HepG2 (cell line): Measurements from ENCODE around the gene GP1BA. TPM values are rescaled to one million over a fixed set of nuclear protein-coding genes. Genes with fewer than 3 reads are reported as not detected.

Experiments
- NR2F6 ChIP-seq, 2 experiments: IDR thresholded peaks; 2 replicates each; pipeline ENCODE4 v1.6.1; 2016; ENCODE audit warnings: antibody characterized with exemption in 1 of 2, mild to moderate bottlenecking in 1 of 2
- POGK ChIP-seq: sonication (generic); formaldehyde crosslinking; conservative IDR thresholded peaks from 2 replicates; pipeline ENCODE4 v1.8.0; 2022; ENCODE audit warnings: mild to moderate bottlenecking, moderate library complexity, missing genetic modification reagents
- RXRB ChIP-seq: IDR thresholded peaks from 2 replicates; pipeline ENCODE4 v1.6.1; 2016; ENCODE audit warnings: borderline replicate concordance, missing genetic modification reagents, missing compliant biosample characterization
- TCF7 ChIP-seq: sonication (generic); IDR thresholded peaks from 2 replicates; pipeline ENCODE4 v1.6.1; 2016; ENCODE audit warnings: antibody characterized with exemption, low read depth
- ZBTB46 ChIP-seq: sonication (generic); formaldehyde crosslinking; IDR thresholded peaks from 2 replicates; pipeline ENCODE4 v1.4.0; 2020; ENCODE audit warnings: mild to moderate bottlenecking, missing genetic modification reagents, borderline replicate concordance
- ZFP90 ChIP-seq: sonication (generic); formaldehyde crosslinking; IDR thresholded peaks from 2 replicates; pipeline ENCODE4 v1.8.0; 2022; ENCODE audit warnings: missing genetic modification reagents, mild to moderate bottlenecking, inconsistent platforms, borderline replicate concordance
- ZNF318 ChIP-seq: sonication (generic); formaldehyde crosslinking; IDR thresholded peaks from 2 replicates; pipeline ENCODE4 v1.4.0; 2020; ENCODE audit warnings: mild to moderate bottlenecking, missing genetic modification reagents
- polyA plus RNA-seq, 8 experiments: library from polyadenylated mRNA; depleted of rRNA in 3 of 8; stranded (reverse) in 7 of 8; unstranded in 1 of 8; fragments of >200 nt; fragmentation: Illumina TruSeq in 4 of 8; extraction: Trizol in 4 of 8; gene quantifications; 2 replicates each; pipeline versions ENCODE4 v1.2.1 to v1.2.3, GENCODE V29; 2011 to 2016; ENCODE audit warnings: low read depth in 4 of 8, missing spikeins in 1 of 8, mixed read lengths in 1 of 8; ENCODE audit not compliant: insufficient read depth in 1 of 8
- total RNA-seq, 5 experiments: library from RNA; depleted of rRNA; stranded (reverse); fragments of >200 nt; fragmentation: Illumina TruSeq; extraction: Trizol; gene quantifications; 2 replicates each; pipeline ENCODE4 v1.2.3, GENCODE V29; 2016; ENCODE audit warnings: low read depth in 1 of 5
- TF ChIP-seq, protein P1 (sequence below): sonication (generic); formaldehyde crosslinking; IDR thresholded peaks from 2 replicates; pipeline ENCODE4 v1.4.0; 2020; ENCODE audit warnings: mild to moderate bottlenecking, missing genetic modification reagents, borderline replicate concordance
- TF ChIP-seq, protein P2 (sequence below): sonication (generic); formaldehyde crosslinking; IDR thresholded peaks from 2 replicates; pipeline ENCODE4 v1.8.0; 2023; ENCODE audit warnings: mild to moderate bottlenecking, missing genetic modification reagents

The GP1BA gene
- total and polyA plus RNA-seq, 2 of the 13 experiments (the other 11 are each of a cell fraction or from before 2014, with no cell fraction given): not detected

DNA sequence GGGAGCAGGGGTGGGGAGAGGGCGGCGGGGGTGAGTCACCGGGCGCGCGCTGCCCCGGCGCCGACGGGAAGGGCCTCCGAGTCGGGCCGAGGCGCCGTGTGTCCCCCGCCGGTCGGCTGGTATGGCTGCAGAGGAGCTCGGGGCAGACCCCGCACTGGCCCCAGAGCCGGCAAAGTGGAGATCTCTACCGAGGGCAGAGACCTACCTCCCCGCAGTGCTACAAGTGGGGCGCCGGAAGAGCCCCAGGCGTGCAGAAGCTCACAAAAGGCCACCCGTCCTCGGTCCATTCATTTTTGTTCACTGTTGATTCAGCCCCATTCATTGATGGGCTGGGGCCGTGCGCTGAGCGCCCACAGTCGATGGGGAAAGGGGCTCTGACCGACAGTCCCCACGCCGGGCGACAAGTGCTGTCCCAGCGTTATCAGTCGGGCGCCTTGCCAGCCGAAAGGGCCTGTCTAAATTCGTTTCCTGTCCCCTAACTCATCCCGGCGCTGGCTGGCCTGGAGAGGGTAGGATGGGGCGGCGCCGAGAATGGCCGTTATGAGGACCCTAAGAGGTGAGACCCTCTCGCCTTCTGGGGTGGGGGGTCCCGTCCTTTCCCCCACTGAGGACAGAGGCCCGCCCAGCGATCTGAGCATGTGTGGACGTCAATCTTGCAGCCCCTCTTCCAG is 18.1 kb downstream of the GP1BA start (continued):
- TF ChIP-seq POGK: no peak; the same call in 1 of the 2 replicates
- TF ChIP-seq ZFP90 (CRISPR knock-in tag): no peak
- no peak for TF ChIP-seq TCF7
- no peak for TF ChIP-seq ZNF318 (CRISPR knock-in tag)
- TF ChIP-seq, protein P1, sequence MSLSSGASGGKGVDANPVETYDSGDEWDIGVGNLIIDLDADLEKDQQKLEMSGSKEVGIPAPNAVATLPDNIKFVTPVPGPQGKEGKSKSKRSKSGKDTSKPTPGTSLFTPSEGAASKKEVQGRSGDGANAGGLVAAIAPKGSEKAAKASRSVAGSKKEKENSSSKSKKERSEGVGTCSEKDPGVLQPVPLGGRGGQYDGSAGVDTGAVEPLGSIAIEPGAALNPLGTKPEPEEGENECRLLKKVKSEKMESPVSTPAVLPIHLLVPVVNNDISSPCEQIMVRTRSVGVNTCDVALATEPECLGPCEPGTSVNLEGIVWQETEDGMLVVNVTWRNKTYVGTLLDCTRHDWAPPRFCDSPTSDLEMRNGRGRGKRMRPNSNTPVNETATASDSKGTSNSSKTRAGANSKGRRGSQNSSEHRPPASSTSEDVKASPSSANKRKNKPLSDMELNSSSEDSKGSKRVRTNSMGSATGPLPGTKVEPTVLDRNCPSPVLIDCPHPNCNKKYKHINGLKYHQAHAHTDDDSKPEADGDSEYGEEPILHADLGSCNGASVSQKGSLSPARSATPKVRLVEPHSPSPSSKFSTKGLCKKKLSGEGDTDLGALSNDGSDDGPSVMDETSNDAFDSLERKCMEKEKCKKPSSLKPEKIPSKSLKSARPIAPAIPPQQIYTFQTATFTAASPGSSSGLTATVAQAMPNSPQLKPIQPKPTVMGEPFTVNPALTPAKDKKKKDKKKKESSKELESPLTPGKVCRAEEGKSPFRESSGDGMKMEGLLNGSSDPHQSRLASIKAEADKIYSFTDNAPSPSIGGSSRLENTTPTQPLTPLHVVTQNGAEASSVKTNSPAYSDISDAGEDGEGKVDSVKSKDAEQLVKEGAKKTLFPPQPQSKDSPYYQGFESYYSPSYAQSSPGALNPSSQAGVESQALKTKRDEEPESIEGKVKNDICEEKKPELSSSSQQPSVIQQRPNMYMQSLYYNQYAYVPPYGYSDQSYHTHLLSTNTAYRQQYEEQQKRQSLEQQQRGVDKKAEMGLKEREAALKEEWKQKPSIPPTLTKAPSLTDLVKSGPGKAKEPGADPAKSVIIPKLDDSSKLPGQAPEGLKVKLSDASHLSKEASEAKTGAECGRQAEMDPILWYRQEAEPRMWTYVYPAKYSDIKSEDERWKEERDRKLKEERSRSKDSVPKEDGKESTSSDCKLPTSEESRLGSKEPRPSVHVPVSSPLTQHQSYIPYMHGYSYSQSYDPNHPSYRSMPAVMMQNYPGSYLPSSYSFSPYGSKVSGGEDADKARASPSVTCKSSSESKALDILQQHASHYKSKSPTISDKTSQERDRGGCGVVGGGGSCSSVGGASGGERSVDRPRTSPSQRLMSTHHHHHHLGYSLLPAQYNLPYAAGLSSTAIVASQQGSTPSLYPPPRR (CRISPR knock-in tag): no peak
- no peak for TF ChIP-seq NR2F6 (IDR thresholded peaks at IDR 0.05)
- no peak for TF ChIP-seq NR2F6 (CRISPR knock-in tag; IDR thresholded peaks at IDR 0.05)
- TF ChIP-seq, protein P2, sequence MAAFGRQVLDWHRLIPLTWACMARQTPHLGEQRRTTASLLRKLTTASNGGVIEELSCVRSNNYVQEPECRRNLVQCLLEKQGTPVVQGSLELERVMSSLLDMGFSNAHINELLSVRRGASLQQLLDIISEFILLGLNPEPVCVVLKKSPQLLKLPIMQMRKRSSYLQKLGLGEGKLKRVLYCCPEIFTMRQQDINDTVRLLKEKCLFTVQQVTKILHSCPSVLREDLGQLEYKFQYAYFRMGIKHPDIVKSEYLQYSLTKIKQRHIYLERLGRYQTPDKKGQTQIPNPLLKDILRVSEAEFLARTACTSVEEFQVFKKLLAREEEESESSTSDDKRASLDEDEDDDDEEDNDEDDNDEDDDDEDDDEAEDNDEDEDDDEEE (CRISPR knock-in tag): no peak
- TF ChIP-seq RXRB (CRISPR knock-in tag): no peak
- TF ChIP-seq ZBTB46 (CRISPR knock-in tag): no peak
